H9 (cell line): Measurements from ENCODE around the gene RNF39. TPM values are rescaled to one million over a fixed set of nuclear protein-coding genes. Genes with fewer than 3 reads are reported as not detected.

Experiments
- DNase-seq: peaks from one replicate; pipeline ENCODE4 v3.0.0-alpha.2; 2017
- H2AFZ ChIP-seq: one replicate; pipeline ENCODE4 v1.6.1; 2013; ENCODE audit warnings: mild to moderate bottlenecking, low read length, control low read depth, moderate library complexity
- H2AK5ac ChIP-seq: 2 replicates; pipeline ENCODE4 v1.6.1; 2013; ENCODE audit warnings: low read length, control low read depth, mixed read lengths; ENCODE audit not compliant: insufficient read length
- H2BK120ac ChIP-seq: one replicate; pipeline ENCODE4 v1.6.1; 2013; ENCODE audit warnings: low read depth, mild to moderate bottlenecking, low read length, control low read depth, inconsistent platforms; ENCODE audit not compliant: poor library complexity, severe bottlenecking
- H2BK12ac ChIP-seq: 2 replicates; pipeline ENCODE4 v1.6.1; 2013; ENCODE audit warnings: low read length, control low read depth, mixed read lengths, low read depth; ENCODE audit not compliant: insufficient read length
- H2BK15ac ChIP-seq: 2 replicates; pipeline ENCODE4 v1.6.1; 2013; ENCODE audit warnings: low read depth, low read length, control low read depth
- H2BK20ac ChIP-seq: one replicate; pipeline ENCODE4 v1.6.1; 2013; ENCODE audit warnings: low read depth, mild to moderate bottlenecking, low read length, control low read depth, inconsistent platforms; ENCODE audit not compliant: poor library complexity, severe bottlenecking
- H2BK5ac ChIP-seq: 2 replicates; pipeline ENCODE4 v1.6.1; 2013; ENCODE audit warnings: low read length, control low read depth, mixed read lengths; ENCODE audit not compliant: insufficient read length
- H3K14ac ChIP-seq: 2 replicates; pipeline ENCODE4 v1.6.1; 2013; ENCODE audit warnings: low read length, control low read depth; ENCODE audit not compliant: insufficient read depth
- H3K18ac ChIP-seq: 2 replicates; pipeline ENCODE4 v1.6.1; 2013; ENCODE audit warnings: low read depth, mild to moderate bottlenecking, mixed read lengths, low read length, control low read depth; ENCODE audit not compliant: insufficient read length
- H3K23ac ChIP-seq: 2 replicates; pipeline ENCODE4 v1.6.1; 2013; ENCODE audit warnings: low read length, control low read depth, mixed read lengths, low read depth; ENCODE audit not compliant: insufficient read length
- H3K23me2 ChIP-seq: 2 replicates; pipeline ENCODE4 v1.6.1; 2013; ENCODE audit warnings: low read depth, mild to moderate bottlenecking, mixed read lengths, low read length, control low read depth; ENCODE audit not compliant: insufficient read length, poor library complexity, severe bottlenecking
- H3K27ac ChIP-seq: 2 replicates; pipeline ENCODE4 v1.5.1; 2013; ENCODE audit warnings: low read length, control low read depth, mixed read lengths, low read depth; ENCODE audit not compliant: insufficient read length
- H3K27me3 ChIP-seq: 2 replicates; pipeline ENCODE4 v1.6.1; 2013; ENCODE audit warnings: low read length, control low read depth, inconsistent platforms; ENCODE audit not compliant: insufficient read depth
- H3K4ac ChIP-seq: 2 replicates; pipeline ENCODE4 v1.6.1; 2013; ENCODE audit warnings: low read depth, mild to moderate bottlenecking, control low read depth, inconsistent platforms, low read length, moderate library complexity
- H3K4me1 ChIP-seq: 2 replicates; pipeline ENCODE4 v1.6.1; 2013; ENCODE audit warnings: low read length, control low read depth, inconsistent platforms; ENCODE audit not compliant: insufficient read depth
- H3K4me2 ChIP-seq: 2 replicates; pipeline ENCODE4 v1.6.1; 2013; ENCODE audit warnings: low read length, control low read depth, mixed read lengths; ENCODE audit not compliant: insufficient read length, insufficient read depth
- H3K56ac ChIP-seq: 2 replicates; pipeline ENCODE4 v1.6.1; 2013; ENCODE audit warnings: low read depth, mild to moderate bottlenecking, mixed read lengths, low read length, control low read depth; ENCODE audit not compliant: insufficient read length
- H3K79me1 ChIP-seq: 2 replicates; pipeline ENCODE4 v1.6.1; 2013; ENCODE audit warnings: low read depth, mild to moderate bottlenecking, moderate library complexity, low read length, control low read depth, inconsistent platforms; ENCODE audit not compliant: insufficient read depth, poor library complexity, severe bottlenecking
- H3K79me2 ChIP-seq: 2 replicates; pipeline ENCODE4 v1.6.1; 2013; ENCODE audit warnings: low read length, control low read depth, inconsistent platforms; ENCODE audit not compliant: insufficient read depth
- H3K9ac ChIP-seq: 2 replicates; pipeline ENCODE4 v1.6.1; 2013; ENCODE audit warnings: low read length, control low read depth, mixed read lengths; ENCODE audit not compliant: insufficient read length; ENCODE audit errors: extremely low read depth
- H3K9me3 ChIP-seq: one replicate; pipeline ENCODE4 v1.6.1; 2013; ENCODE audit warnings: low read depth, low read length, inconsistent platforms; ENCODE audit not compliant: control insufficient read depth
- H3T11ph ChIP-seq: one replicate; pipeline ENCODE4 v1.6.1; 2013; ENCODE audit warnings: mild to moderate bottlenecking, low read length, control low read depth, inconsistent platforms
- H4K20me1 ChIP-seq: one replicate; pipeline ENCODE4 v1.6.1; 2013; ENCODE audit not compliant: control insufficient read depth, insufficient read length, insufficient read depth
- H4K5ac ChIP-seq: 2 replicates; pipeline ENCODE4 v1.6.1; 2013; ENCODE audit warnings: low read depth, mild to moderate bottlenecking, mixed read lengths, low read length, control low read depth; ENCODE audit not compliant: insufficient read length
- H4K8ac ChIP-seq: replicated peaks from 2 replicates; pipeline ENCODE4 v1.6.1; 2013; ENCODE audit warnings: low read length, control low read depth, mixed read lengths, low read depth; ENCODE audit not compliant: insufficient read length
- H4K91ac ChIP-seq: 2 replicates; pipeline ENCODE4 v1.6.1; 2013; ENCODE audit warnings: low read depth, mild to moderate bottlenecking, moderate library complexity, mixed read lengths, low read length, control low read depth; ENCODE audit not compliant: insufficient read length
- H3K27ac Mint-ChIP-seq, 3 experiments: 2 replicates in 2 of 3; 3 replicates in 1 of 3; pipeline ENCODE4 v1.8.0; 2020 to 2021; ENCODE audit warnings: mixed read lengths in 3 of 3, mild to moderate bottlenecking in 1 of 3, moderate library complexity in 1 of 3
- H3K27me3 Mint-ChIP-seq: 2 replicates; pipeline ENCODE4 v1.8.0; 2021; ENCODE audit warnings: low read depth, mild to moderate bottlenecking, moderate library complexity, mixed read lengths
- H3K36me3 Mint-ChIP-seq, 3 experiments: 2 replicates in 2 of 3; 3 replicates in 1 of 3; pipeline ENCODE4 v1.8.0; 2020 to 2021; ENCODE audit warnings: low read depth in 3 of 3, mixed read lengths in 3 of 3; ENCODE audit not compliant: insufficient read depth in 1 of 3
- H3K4me1 Mint-ChIP-seq, 2 experiments: 2 replicates each; pipeline ENCODE4 v1.8.0; 2020; ENCODE audit warnings: mixed read lengths in 2 of 2
- H3K4me3 Mint-ChIP-seq, 2 experiments: 2 replicates in 1 of 2; 3 replicates in 1 of 2; pipeline ENCODE4 v1.8.0; 2020 to 2021; ENCODE audit warnings: mild to moderate bottlenecking in 2 of 2, mixed read lengths in 2 of 2, moderate library complexity in 1 of 2
- H3K9me3 Mint-ChIP-seq, 2 experiments: 2 replicates in 1 of 2; 3 replicates in 1 of 2; pipeline ENCODE4 v1.8.0; 2020; ENCODE audit warnings: mild to moderate bottlenecking in 2 of 2, mixed read lengths in 2 of 2, moderate library complexity in 1 of 2
- CTCF ChIP-seq: fragments of 200-600 bp; sonication (generic); conservative IDR thresholded peaks from 3 replicates; pipeline ENCODE4 v1.8.0; 2021; ENCODE audit warnings: antibody characterized with exemption, mild to moderate bottlenecking
- WGBS: extraction: QIAGEN DNeasy Blood & Tissue Kit; methylation state at CpG from one replicate; pipeline ENCODE4 v1.1.7; 2013; ENCODE audit warnings: missing lambda C conversion rate, low lambda C conversion rate, mixed read lengths; ENCODE audit not compliant: insufficient read length; ENCODE audit errors: extremely low coverage; 5-methylcytosine and 5-hydroxymethylcytosine counted together
- total RNA-seq: library from RNA; stranded (reverse); gene quantifications from 2 replicates; pipeline ENCODE4 v1.2.1, GENCODE V29; 2021

Gene RNF39
- total RNA-seq, 1 experiment from 2014 or later, result 0.26 TPM

DNA sequence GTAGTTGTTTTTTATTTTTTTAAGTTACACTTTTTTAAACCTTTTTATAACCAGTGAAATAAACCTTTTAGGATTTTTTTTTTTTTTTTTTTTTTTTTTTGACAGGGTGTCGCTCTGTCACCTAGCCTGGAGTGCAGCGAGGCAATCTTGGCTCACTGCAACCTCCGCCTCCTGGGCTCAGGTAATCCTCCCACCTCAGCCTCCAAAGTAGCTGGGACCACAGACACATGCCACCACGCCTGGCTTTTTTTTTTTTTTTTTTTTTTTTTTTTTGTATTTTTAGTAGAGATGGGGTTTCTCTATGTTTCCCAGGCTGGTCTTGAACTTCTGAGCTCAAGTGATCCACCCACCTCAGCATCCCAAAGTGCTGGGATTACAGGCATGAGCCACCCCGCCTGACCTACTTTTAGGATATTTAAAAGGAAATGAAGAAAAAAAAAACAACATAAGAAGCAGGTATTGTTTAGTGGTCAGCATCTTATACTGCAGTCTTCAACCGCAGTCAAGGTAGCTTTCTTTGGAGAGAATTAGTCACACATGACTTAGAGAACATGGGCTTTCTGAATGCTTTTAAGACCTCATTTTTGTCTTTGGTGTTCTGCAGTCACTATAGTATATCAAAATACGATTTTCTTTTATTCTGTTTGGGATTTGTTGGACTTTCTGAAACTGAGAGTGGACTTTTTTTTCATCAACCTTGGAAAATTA lies 12.9 kb downstream of the RNF39 start:
- Mint-ChIP-seq H3K9me3 (no peaks in the 10 kb centered on the region; a peak in 1 of 5 replicates), H3K4me3 (peak overlapping the region; percentile 95 to 97; a peak in 4 of 5 replicates), H3K36me3 (peaks cover 1 to 10% (median 10%) of the 10 kb centered on the region in 3 experiments; a peak in 6 of 7 replicates), H3K27me3 (no peaks in the 10 kb centered on the region), H3K4me1 (peaks cover 18 to 24% of the 10 kb centered on the region in 2 experiments), H3K27ac (no peak overlapping the region)
- no peak for DNase-seq
- Histone ChIP-seq H4K91ac (no peak overlapping the region), H2BK120ac (no peak overlapping the region), H3T11ph (no peak overlapping the region), H4K20me1 (no peaks in the 10 kb centered on the region), H3K4ac (no peak overlapping the region), H2BK5ac (no peak overlapping the region), H2BK15ac (no peak overlapping the region), H3K4me1 (0 out of 2 replicates have a peak, but pooled peaks cover 4% of the 10 kb centered on the region), H3K56ac (no peak overlapping the region), H2AFZ (no peak overlapping the region), H2BK12ac (no peak overlapping the region), H3K18ac (no peak overlapping the region), H4K8ac (no peak overlapping the region), H3K9ac (no peak overlapping the region), H3K23ac (no peak overlapping the region), H3K79me1 (no peaks in the 10 kb centered on the region), H3K4me2 (peak overlapping the region; percentile 86), H3K79me2 (no peaks in the 10 kb centered on the region), H3K14ac (no peak overlapping the region), H2BK20ac (no peak overlapping the region), H3K23me2 (peaks cover 26% of the 10 kb centered on the region), H3K27me3 (no peaks in the 10 kb centered on the region), H3K27ac (no peak overlapping the region), H4K5ac (no peak overlapping the region), H2AK5ac (no peak overlapping the region), H3K9me3 (no peaks in the 10 kb centered on the region)
- no CpG with 5 or more reads among the region's 7 CpGs for WGBS
- TF ChIP-seq CTCF, result no peak
